ENCODE data around the gene BTG2. TPM values are rescaled to one million over a fixed set of nuclear protein-coding genes. Genes with fewer than 3 reads are reported as not detected.
"Not testable (repeated sequence)": the region's sequence is repeated elsewhere in the genome, so short reads cannot be mapped to it uniquely, and the experiment has no call there.

The BTG2 gene
- total RNA-seq, 1 experiment from 2014 or later, result 16.1 TPM

DNA sequence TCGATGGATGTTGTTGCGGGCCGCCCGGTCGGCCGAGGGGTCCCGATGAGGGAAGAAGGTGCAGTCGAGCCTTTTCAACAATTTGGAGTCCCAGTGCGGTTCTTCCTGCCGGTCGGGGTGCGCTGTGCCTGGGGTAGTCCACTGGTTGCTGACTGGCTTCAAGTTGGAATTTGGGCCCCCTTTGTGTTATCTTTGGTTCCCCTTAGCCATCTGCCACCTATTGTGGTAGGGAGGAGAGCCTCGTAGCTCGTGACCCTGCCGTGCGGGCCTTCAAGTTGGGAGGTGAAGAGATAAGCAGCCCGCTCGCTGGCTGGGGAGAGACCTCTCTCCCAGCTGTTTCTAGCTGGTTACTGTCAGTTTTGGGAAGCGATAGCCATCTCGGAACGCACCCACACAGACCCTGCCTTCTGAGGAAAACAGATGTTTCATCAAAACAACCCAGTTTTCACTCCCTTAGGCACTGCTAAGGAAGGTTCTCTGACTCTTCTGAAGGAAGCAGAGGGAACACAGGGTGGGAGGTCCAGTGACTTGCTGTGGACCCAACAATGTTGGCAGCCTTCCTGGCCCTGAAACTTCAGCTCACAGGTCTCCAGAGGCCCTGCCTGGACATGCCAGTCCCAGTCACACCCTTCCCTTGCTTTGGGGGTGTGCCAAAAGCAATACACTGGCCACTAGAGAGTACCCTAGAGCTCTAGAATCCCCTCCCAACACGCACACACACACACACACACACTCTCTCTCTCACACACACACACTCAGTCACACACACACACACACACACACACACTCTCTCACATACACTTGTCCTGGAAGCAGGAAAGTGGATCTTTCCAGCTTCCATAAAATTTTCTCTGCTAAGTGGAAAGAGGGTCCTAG, 1.0 kb downstream of the BTG2 start:
- DNase-seq (ENCODE audit: low read depth), result peak; percentile 82
- in situ Hi-C loops (cut with HindIII; ENCODE audit: low pct_unique_long_range_greater_than_20kb, low sequenced_read_pairs), result no loop called here

DNA sequence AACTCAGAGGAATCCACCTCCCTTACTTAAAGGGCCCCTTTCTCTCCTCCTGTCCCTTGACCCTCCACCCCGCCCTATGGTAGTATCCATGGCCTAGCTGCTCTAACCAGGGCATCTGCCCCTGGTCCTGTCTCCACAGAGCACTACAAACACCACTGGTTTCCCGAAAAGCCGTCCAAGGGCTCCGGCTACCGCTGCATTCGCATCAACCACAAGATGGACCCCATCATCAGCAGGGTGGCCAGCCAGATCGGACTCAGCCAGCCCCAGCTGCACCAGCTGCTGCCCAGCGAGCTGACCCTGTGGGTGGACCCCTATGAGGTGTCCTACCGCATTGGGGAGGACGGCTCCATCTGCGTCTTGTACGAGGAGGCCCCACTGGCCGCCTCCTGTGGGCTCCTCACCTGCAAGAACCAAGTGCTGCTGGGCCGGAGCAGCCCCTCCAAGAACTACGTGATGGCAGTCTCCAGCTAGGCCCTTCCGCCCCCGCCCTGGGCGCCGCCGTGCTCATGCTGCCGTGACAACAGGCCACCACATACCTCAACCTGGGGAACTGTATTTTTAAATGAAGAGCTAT, 1.7 kb downstream of the BTG2 start:
- in situ Hi-C loops (cut with HindIII; ENCODE audit: low pct_unique_long_range_greater_than_20kb, low sequenced_read_pairs), result no loop called here
- no peak for DNase-seq (ENCODE audit: low read depth)

DNA sequence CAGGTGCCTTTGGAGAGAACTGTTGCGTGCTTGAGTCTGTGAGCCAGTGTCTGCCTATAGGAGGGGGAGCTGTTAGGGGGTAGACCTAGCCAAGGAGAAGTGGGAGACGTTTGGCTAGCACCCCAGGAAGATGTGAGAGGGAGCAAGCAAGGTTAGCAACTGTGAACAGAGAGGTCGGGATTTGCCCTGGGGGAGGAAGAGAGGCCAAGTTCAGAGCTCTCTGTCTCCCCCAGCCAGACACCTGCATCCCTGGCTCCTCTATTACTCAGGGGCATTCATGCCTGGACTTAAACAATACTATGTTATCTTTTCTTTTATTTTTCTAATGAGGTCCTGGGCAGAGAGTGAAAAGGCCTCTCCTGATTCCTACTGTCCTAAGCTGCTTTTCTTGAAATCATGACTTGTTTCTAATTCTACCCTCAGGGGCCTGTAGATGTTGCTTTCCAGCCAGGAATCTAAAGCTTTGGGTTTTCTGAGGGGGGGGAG, 2.4 kb downstream of the BTG2 start:
- in situ Hi-C loops (cut with HindIII; ENCODE audit: low pct_unique_long_range_greater_than_20kb, low sequenced_read_pairs), result no loop called here
- DNase-seq (ENCODE audit: low read depth), result no peak

GRCh38 chr1:203308328-203308922, 3.1 kb downstream of the BTG2 start:
- in situ Hi-C loops (cut with HindIII; ENCODE audit: low pct_unique_long_range_greater_than_20kb, low sequenced_read_pairs), result no loop called here
- no peak for DNase-seq (ENCODE audit: low read depth)

DNA sequence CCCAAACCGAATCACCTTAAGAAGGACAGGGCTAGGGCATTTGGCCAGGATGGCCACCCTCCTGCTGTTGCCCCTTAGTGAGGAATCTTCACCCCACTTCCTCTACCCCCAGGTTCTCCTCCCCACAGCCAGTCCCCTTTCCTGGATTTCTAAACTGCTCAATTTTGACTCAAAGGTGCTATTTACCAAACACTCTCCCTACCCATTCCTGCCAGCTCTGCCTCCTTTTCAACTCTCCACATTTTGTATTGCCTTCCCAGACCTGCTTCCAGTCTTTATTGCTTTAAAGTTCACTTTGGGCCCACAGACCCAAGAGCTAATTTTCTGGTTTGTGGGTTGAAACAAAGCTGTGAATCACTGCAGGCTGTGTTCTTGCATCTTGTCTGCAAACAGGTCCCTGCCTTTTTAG, 3.6 kb downstream of the BTG2 start:
- no peak for DNase-seq (ENCODE audit: low read depth)
- in situ Hi-C loops (cut with HindIII; ENCODE audit: low pct_unique_long_range_greater_than_20kb, low sequenced_read_pairs), result no loop called here

GRCh38 chr1:203311368-203312301, 6.3 kb downstream of the BTG2 start:
- DNase-seq (ENCODE audit: low read depth), result no peak
- in situ Hi-C loops (cut with HindIII; ENCODE audit: low pct_unique_long_range_greater_than_20kb, low sequenced_read_pairs), result no loop called here

- DNase-seq (ENCODE audit: low read depth); in situ Hi-C loops (cut with HindIII; ENCODE audit: low pct_unique_long_range_greater_than_20kb, low sequenced_read_pairs): not testable (repeated sequence)
Measured at GRCh38 chr1:203314025-203314759, 8.9 kb downstream of the BTG2 start.

- in situ Hi-C loops (cut with HindIII; ENCODE audit: low pct_unique_long_range_greater_than_20kb, low sequenced_read_pairs), result no loop called here
- peak; percentile 71 for DNase-seq (ENCODE audit: low read depth)
Measured at GRCh38 chr1:203316626-203317093, 11.3 kb downstream of the BTG2 start.

DNA sequence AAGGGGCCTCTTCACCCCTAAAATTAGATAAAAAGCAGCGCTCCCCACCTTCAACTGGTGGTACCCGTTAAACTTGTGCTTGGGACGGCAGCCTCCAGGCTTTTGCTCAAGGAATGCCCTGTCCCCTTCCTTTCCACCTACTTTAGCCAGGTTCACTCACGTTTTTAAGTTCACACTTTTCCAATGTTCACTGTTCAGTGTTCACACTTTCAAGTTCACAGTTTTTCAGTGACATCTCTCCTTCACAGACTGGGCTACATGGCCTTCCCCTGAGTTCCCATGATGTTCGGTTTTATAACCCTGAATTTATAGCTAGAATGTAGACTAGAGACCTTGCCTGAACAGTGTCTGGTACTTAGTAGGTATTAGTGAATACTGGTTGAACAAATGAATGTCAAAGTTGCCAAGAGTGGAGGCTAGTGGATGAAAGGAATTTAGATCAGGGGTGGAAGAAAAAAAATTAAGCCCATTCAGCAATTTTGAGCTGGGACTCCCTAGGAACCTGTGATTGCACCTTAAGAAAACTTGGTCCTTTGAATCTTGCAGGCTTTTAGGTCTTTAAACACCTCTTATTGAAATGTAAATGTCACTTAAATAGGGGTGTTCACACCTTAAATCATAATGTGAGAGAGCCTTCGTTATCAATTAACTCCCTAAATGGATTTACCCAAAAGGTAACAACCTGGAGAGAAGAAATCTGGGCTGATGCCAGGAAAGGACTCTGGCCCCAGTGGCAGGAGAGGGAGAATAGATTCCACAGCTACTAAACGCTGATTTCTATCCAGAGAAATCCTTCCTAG, 12.3 kb downstream of the BTG2 start:
- in situ Hi-C loops (cut with HindIII; ENCODE audit: low pct_unique_long_range_greater_than_20kb, low sequenced_read_pairs), result no loop called here
- no peak for DNase-seq (ENCODE audit: low read depth)

GRCh38 chr1:203318229-203318517, 12.9 kb downstream of the BTG2 start:
- no peak for DNase-seq (ENCODE audit: low read depth)
- in situ Hi-C loops (cut with HindIII; ENCODE audit: low pct_unique_long_range_greater_than_20kb, low sequenced_read_pairs), result no loop called here

DNA sequence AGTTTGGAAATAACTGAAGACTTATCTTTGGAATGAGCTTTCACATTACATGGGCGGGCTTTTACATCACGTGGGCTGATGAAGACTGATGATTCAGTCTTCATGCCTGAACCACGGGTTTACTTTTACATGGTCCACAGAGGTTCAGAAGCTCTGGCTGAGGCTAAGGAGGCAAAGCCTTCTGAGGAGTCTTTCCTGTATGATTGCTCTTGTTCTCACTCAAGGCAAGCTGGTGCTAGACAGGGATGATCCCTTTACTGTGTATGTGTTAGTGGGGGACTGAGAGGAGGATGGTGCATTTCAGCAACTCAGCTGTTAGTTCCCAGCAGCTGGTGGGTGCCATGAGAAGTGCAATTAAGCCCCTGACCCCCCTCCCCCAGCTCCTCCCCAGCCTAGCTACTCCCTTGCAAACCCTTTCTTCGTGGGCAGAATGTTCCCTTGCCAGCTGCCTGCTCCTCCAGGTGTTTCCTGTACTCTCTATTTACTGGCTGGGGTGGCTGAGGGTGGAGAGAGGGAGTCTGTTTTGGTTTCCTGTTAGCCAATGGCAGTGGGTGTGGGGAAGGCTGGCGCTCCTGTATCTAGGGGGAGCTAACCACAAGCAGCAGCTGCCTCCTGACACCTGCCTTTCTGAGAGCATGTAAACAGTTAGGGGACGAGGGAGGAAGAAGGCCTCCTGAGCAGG, 15.4 kb downstream of the BTG2 start:
- in situ Hi-C loops (cut with HindIII; ENCODE audit: low pct_unique_long_range_greater_than_20kb, low sequenced_read_pairs), result no loop called here
- DNase-seq (ENCODE audit: low read depth), result no peak

GRCh38 chr1:203321273-203322052, 16.1 kb downstream of the BTG2 start:
- in situ Hi-C loops (cut with HindIII; ENCODE audit: low pct_unique_long_range_greater_than_20kb, low sequenced_read_pairs), result no loop called here
- no peak for DNase-seq (ENCODE audit: low read depth)

- in situ Hi-C loops (cut with HindIII; ENCODE audit: low pct_unique_long_range_greater_than_20kb, low sequenced_read_pairs), result no loop called here
- DNase-seq (ENCODE audit: low read depth), result no peak
Measured at GRCh38 chr1:203322500-203323179, 17.3 kb downstream of the BTG2 start.

- DNase-seq (ENCODE audit: low read depth), result no peak
- in situ Hi-C loops (cut with HindIII; ENCODE audit: low pct_unique_long_range_greater_than_20kb, low sequenced_read_pairs), result no loop called here
Measured at GRCh38 chr1:203323587-203323986, 18.3 kb downstream of the BTG2 start.

Measured in Caki2 (cell line).